GM12874 (cell line): ENCODE data around the gene TIMM17A.

Experiments used
- CTCF ChIP-seq: IDR thresholded peaks from 2 replicates; pipeline ENCODE4 v1.5.1; 2011; ENCODE audit warnings: low read depth, mild to moderate bottlenecking, control low read depth, low read length, moderate library complexity; ENCODE audit not compliant: insufficient read depth

Gene TIMM17A

GRCh38 chr1:202018468-202019234, 63.3 kb downstream of the TIMM17A start:
- no peak for TF ChIP-seq CTCF
